A549 (cell line): ENCODE data around the gene PDZD2. TPM values are rescaled to one million over a fixed set of nuclear protein-coding genes. Genes with fewer than 3 reads are reported as not detected.

Experiments used
- ATAC-seq, 2 experiments: fragments of 200-7000 bp in 1 of 2; fragments of >200 bp in 1 of 2; cut with Nextera tagmentation in 1 of 2; cut with Tn5 transposase in 1 of 2; 3 replicates each; pipeline versions ENCODE4 v1.8.0 to v1.9.1; 2018 to 2020; ENCODE audit warnings: mild to moderate bottlenecking in 1 of 2, moderate library complexity in 1 of 2
- CTCF ChIA-PET: fragments of 300-600 bp; sonication (Branson Sonifier 250); formaldehyde crosslinking; extraction: SDS; loops from one replicate; lab custom pipeline; 2021; ENCODE audit warnings: antibody characterized with exemption, inconsistent platforms; lab: Yijun Ruan, JAX
- POLR2A ChIA-PET: fragments of 350-600 bp; formaldehyde crosslinking; extraction: SDS; loops from one replicate; lab custom pipeline; 2021; ENCODE audit warnings: antibody characterized with exemption, inconsistent platforms; lab: Yijun Ruan, JAX
- DNase-seq, 2 experiments: peaks; one replicate each; pipeline versions ENCODE4 v3.0.0 to v3.0.0-alpha.2; 2011 to 2016; ENCODE audit warnings: low read depth in 1 of 2, low spot score in 1 of 2
- FAIRE-seq: peaks from 2 replicates; lab custom pipeline; 2011; peaks lifted over from hg19 to GRCh38; lab: Jason Lieb, UNC
- H3K27ac ChIP-seq, 2 experiments: fragments of >200 bp; sonication (Bioruptor Twin); formaldehyde crosslinking; 3 replicates each; pipeline ENCODE4 v1.5.1; 2016 to 2017
- H3K4me1 ChIP-seq: fragments of >200 bp; sonication (Bioruptor Twin); formaldehyde crosslinking; 3 replicates; pipeline ENCODE4 v1.6.1; 2016
- H3K4me2 ChIP-seq: fragments of >200 bp; sonication (Bioruptor Twin); formaldehyde crosslinking; 3 replicates; pipeline ENCODE4 v1.6.1; 2016
- H3K4me3 ChIP-seq: fragments of >200 bp; sonication (Bioruptor Twin); formaldehyde crosslinking; 3 replicates; pipeline ENCODE4 v1.5.1; 2016
- H3K9me3 ChIP-seq: fragments of >200 bp; sonication (Bioruptor Twin); formaldehyde crosslinking; 3 replicates; pipeline ENCODE4 v1.6.1; 2016
- BHLHE40 ChIP-seq: IDR thresholded peaks from 2 replicates; pipeline ENCODE4 v1.6.1; 2012; ENCODE audit warnings: low read depth, low read length, inconsistent platforms
- CEBPB ChIP-seq, 2 experiments: fragments of >200 bp in 1 of 2; sonication (Bioruptor Twin) in 1 of 2; formaldehyde crosslinking in 1 of 2; IDR thresholded peaks; 2 replicates each; pipeline ENCODE4 v1.6.1; 2012 to 2016
- CHD2 ChIP-seq: fragments of 150-350 bp; IDR thresholded peaks from 2 replicates; pipeline ENCODE4 v1.6.1; 2014; ENCODE audit warnings: low read length; ENCODE audit not compliant: partially characterized antibody
- CHD4 ChIP-seq: fragments of 200-600 bp; sonication (generic); IDR thresholded peaks from 2 replicates; pipeline ENCODE4 v1.6.1; 2016; ENCODE audit warnings: antibody characterized with exemption, mild to moderate bottlenecking, borderline replicate concordance
- EP300 ChIP-seq, 2 experiments: fragments of >200 bp; sonication (Bioruptor Twin); formaldehyde crosslinking; IDR thresholded peaks; 2 replicates in 1 of 2; 3 replicates in 1 of 2; pipeline ENCODE4 v1.6.1; 2016 to 2017
- FOSL2 ChIP-seq, 2 experiments: fragments of 450-650 bp in 1 of 2; fragments of >200 bp in 1 of 2; sonication (Bioruptor Twin) in 1 of 2; formaldehyde crosslinking; IDR thresholded peaks; 2 replicates each; pipeline versions ENCODE4 v1.5.0 to v1.6.1; 2016 to 2020; ENCODE audit warnings: mild to moderate bottlenecking in 1 of 2, moderate library complexity in 1 of 2
- HOXB13 ChIP-seq: fragments of 250-450 bp; sonication (Bioruptor Pico); IDR thresholded peaks from 2 replicates; pipeline ENCODE4 v1.5.0; 2020; ENCODE audit warnings: low read depth, mild to moderate bottlenecking, moderate library complexity
- JUN ChIP-seq, 2 experiments: fragments of >200 bp; sonication (Bioruptor Twin); formaldehyde crosslinking; IDR thresholded peaks; 2 replicates in 1 of 2; 3 replicates in 1 of 2; pipeline ENCODE4 v1.6.1; 2016 to 2017
- JUNB ChIP-seq: fragments of >200 bp; sonication (Bioruptor Twin); formaldehyde crosslinking; IDR thresholded peaks from 2 replicates; pipeline ENCODE4 v1.6.1; 2016
- KDM5A ChIP-seq: fragments of 200-600 bp; sonication (generic); IDR thresholded peaks from 2 replicates; pipeline ENCODE4 v1.6.1; 2016; ENCODE audit warnings: antibody characterized with exemption, mild to moderate bottlenecking
- MAFK ChIP-seq: fragments of 450-650 bp; IDR thresholded peaks from 2 replicates; pipeline ENCODE4 v1.6.1; 2014; ENCODE audit not compliant: partially characterized antibody
- MAZ ChIP-seq: fragments of 150-350 bp; IDR thresholded peaks from 2 replicates; pipeline ENCODE4 v1.6.1; 2014; ENCODE audit warnings: antibody characterized with exemption, low read depth, low read length, borderline replicate concordance
- NFE2L2 ChIP-seq: fragments of 150-350 bp; conservative IDR thresholded peaks from 2 replicates; pipeline ENCODE4 v1.6.1; 2014; ENCODE audit warnings: low read length
- PHF8 ChIP-seq: fragments of 200-600 bp; sonication (generic); IDR thresholded peaks from 2 replicates; pipeline ENCODE4 v1.6.1; 2016; ENCODE audit warnings: low read depth, mild to moderate bottlenecking, antibody characterized with exemption, moderate library complexity, borderline replicate concordance
- POLR2AphosphoS2 ChIP-seq: conservative IDR thresholded peaks from 2 replicates; pipeline ENCODE4 v1.6.1; 2012; ENCODE audit warnings: low read length, improper control_type of control experiment, inconsistent platforms
- RAD21 ChIP-seq, 2 experiments: fragments of >200 bp in 1 of 2; sonication (Bioruptor Twin) in 1 of 2; formaldehyde crosslinking in 1 of 2; IDR thresholded peaks in 1 of 2; conservative IDR thresholded peaks in 1 of 2; 2 replicates in 1 of 2; 3 replicates in 1 of 2; pipeline ENCODE4 v1.6.1; 2012 to 2018; ENCODE audit warnings: inconsistent platforms in 1 of 2
- RNF2 ChIP-seq: fragments of 200-600 bp; sonication (generic); IDR thresholded peaks from 2 replicates; pipeline ENCODE4 v1.6.1; 2016; ENCODE audit warnings: low read depth, mild to moderate bottlenecking, antibody characterized with exemption, moderate library complexity, borderline replicate concordance
- SMC3 ChIP-seq: fragments of >200 bp; sonication (Bioruptor Twin); formaldehyde crosslinking; IDR thresholded peaks from 3 replicates; pipeline ENCODE4 v1.6.1; 2018; ENCODE audit warnings: inconsistent platforms
- TFCP2L1 ChIP-seq: fragments of 250-450 bp; sonication (Bioruptor Pico); IDR thresholded peaks from 2 replicates; pipeline ENCODE4 v1.5.0; 2021; ENCODE audit warnings: mild to moderate bottlenecking
- TP53 ChIP-seq: fragments of 250-450 bp; sonication (Bioruptor Pico); IDR thresholded peaks from 2 replicates; pipeline ENCODE4 v1.5.0; 2021; ENCODE audit warnings: mild to moderate bottlenecking, moderate library complexity
- WGBS: methylation state at CpG from one replicate; pipeline ENCODE4 v1.1.6; 2017; ENCODE audit errors: missing lambda C conversion rate; 5-methylcytosine and 5-hydroxymethylcytosine counted together
- polyA plus RNA-seq, 4 experiments: library from polyadenylated mRNA; depleted of rRNA in 3 of 4; stranded (reverse); fragments of >200 nt; fragmentation: RNase III in 1 of 4; extraction: RNeasy Plus Mini Kit Qiagen cat#74134 plus additional on column Dnase treatment in 1 of 4; gene quantifications; 2 replicates in 3 of 4; 3 replicates in 1 of 4; pipeline ENCODE4 v1.2.3, GENCODE V29; 2011 to 2017
- TF ChIP-seq, protein P1 (sequence below): fragments of 250-450 bp; sonication (Bioruptor Pico); IDR thresholded peaks from 2 replicates; pipeline ENCODE4 v1.5.0; 2020; ENCODE audit warnings: low read depth, mild to moderate bottlenecking, moderate library complexity
- TF ChIP-seq, protein P2 (sequence below): IDR thresholded peaks from 2 replicates; pipeline ENCODE4 v1.6.1; 2012
- TF ChIP-seq, protein P3 (sequence below): fragments of >200 bp; sonication (Bioruptor Twin); formaldehyde crosslinking; IDR thresholded peaks from 3 replicates; pipeline ENCODE4 v1.5.1; 2016
- TF ChIP-seq, protein P4 (sequence below): IDR thresholded peaks from 2 replicates; pipeline ENCODE4 v1.6.1; 2012; ENCODE audit warnings: low read depth, borderline replicate concordance
- TF ChIP-seq, protein P5 (sequence below): fragments of >200 bp; sonication (Bioruptor Twin); formaldehyde crosslinking; IDR thresholded peaks from 3 replicates; pipeline ENCODE4 v1.6.1; 2016
- TF ChIP-seq, protein P6 (sequence below): IDR thresholded peaks from 2 replicates; pipeline ENCODE4 v1.6.1; 2012

Gene PDZD2
- polyA plus RNA-seq, 2 of the 4 experiments (the other 2 are of a cell fraction), result 0.06 to 0.09 TPM

DNA sequence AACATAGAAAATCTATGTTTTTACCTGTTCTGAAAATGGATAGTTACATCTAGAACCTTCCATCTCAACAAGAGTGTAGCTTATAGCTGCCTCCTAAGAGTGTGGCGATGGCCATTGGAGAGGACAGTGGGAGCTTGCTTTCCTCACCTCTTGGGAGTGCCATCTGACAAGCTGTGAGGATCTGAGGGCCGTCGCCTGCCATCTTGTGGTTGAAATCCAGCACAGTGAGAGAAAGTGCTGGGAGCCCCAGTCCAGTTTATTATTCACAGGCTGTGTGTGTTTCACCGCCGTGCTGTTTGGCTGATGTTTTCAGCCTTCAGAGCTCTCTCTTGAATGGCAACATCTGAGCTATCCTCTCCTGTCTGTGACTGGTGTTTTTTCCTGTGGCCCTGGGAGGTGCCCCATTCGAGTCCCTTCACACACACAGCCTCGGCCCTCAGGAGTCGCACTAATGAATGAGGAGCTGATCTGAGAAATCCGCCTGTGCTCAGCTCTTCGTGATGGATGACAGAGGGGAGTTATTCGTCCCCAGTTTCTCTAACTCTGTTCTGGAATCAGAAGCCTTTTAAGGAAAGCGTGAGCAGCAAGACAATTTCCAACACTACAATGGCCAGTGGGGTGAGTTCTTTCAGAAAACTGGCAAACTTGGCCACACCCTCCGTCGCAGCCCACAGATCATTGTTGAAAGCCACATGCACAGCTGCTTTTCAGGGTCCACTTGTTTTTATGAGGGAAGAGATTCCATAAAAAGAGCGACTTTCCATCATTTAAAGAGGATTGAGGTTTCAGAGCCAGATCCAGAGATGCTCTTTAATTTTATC is 170.3 kb downstream of the PDZD2 start:
- no peaks in the 10 kb centered on the region for H3K9me3 ChIP-seq
- peak; percentile 88 for TF ChIP-seq SMC3
- TF ChIP-seq POLR2AphosphoS2, result no peak
- no peak for TF ChIP-seq TP53 (CRISPR knock-in tag)
- TF ChIP-seq PHF8, result no peak
- TF ChIP-seq RAD21 (conservative IDR thresholded peaks at IDR 0.05 in 1 of 2, IDR thresholded peaks at IDR 0.05 in 1 of 2), result peak; percentile 86 to 88
- TF ChIP-seq, protein P1, sequence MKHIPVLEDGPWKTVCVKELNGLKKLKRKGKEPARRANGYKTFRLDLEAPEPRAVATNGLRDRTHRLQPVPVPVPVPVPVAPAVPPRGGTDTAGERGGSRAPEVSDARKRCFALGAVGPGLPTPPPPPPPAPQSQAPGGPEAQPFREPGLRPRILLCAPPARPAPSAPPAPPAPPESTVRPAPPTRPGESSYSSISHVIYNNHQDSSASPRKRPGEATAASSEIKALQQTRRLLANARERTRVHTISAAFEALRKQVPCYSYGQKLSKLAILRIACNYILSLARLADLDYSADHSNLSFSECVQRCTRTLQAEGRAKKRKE (CRISPR knock-in tag), result no peak
- TF ChIP-seq, protein P2, sequence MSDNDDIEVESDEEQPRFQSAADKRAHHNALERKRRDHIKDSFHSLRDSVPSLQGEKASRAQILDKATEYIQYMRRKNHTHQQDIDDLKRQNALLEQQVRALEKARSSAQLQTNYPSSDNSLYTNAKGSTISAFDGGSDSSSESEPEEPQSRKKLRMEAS, result peak; percentile 38; the same call in 1 of the 2 replicates
- TF ChIP-seq, protein P3, sequence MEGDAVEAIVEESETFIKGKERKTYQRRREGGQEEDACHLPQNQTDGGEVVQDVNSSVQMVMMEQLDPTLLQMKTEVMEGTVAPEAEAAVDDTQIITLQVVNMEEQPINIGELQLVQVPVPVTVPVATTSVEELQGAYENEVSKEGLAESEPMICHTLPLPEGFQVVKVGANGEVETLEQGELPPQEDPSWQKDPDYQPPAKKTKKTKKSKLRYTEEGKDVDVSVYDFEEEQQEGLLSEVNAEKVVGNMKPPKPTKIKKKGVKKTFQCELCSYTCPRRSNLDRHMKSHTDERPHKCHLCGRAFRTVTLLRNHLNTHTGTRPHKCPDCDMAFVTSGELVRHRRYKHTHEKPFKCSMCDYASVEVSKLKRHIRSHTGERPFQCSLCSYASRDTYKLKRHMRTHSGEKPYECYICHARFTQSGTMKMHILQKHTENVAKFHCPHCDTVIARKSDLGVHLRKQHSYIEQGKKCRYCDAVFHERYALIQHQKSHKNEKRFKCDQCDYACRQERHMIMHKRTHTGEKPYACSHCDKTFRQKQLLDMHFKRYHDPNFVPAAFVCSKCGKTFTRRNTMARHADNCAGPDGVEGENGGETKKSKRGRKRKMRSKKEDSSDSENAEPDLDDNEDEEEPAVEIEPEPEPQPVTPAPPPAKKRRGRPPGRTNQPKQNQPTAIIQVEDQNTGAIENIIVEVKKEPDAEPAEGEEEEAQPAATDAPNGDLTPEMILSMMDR, result peak; percentile 86
- TF ChIP-seq, all 56 proteins: peak for 4
- 31% methylated on average over 14 of the region's 15 CpGs for WGBS
- Histone ChIP-seq H3K4me1 (peaks cover 16% of the 10 kb centered on the region), H3K4me2 (peak overlapping the region; percentile 30; the same call in 1 of the 3 replicates), H3K27ac (peak overlapping the region in 1 of 2 experiments; percentile 25; a peak in 3 of 6 replicates), H3K4me3 (no peak overlapping the region)
- ATAC-seq, result peak; percentile 92 to 97
- peak; percentile 81 to 83 for DNase-seq
- POLR2A ChIA-PET, result no interaction called here
- CTCF ChIA-PET, result interaction anchor here (0.6 to 6.0 kb wide), 48 partner anchors 9 to 1688 kb away, joined by 3 to 41 read pairs (median 4); partner anchors contain the start of genes C5orf22, DROSHA and PDZD2
- no peak for FAIRE-seq

DNA sequence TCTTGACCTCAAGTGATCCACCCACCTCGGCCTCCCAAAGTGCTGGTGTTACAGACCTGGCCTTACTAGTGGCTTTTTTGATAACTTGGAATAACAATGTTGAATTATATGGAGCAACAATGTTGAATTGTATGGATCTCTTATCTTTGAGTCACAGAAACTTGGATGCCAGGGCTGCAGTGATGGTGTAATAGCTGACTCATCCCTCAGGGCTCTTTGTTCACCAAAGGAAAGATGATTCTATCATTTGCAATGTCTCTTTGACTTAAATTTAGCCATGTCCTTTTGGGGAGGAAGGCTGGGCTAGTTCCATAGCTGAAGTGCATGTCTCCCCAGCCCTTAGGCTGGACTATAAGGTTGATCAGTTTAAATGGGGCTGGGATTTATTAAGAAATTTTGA is 172.3 kb downstream of the PDZD2 start:
- FAIRE-seq, result no peak
- Histone ChIP-seq H3K27ac (peak overlapping the region; percentile 50 to 81), H3K4me2 (peak overlapping the region; percentile 58)

DNA sequence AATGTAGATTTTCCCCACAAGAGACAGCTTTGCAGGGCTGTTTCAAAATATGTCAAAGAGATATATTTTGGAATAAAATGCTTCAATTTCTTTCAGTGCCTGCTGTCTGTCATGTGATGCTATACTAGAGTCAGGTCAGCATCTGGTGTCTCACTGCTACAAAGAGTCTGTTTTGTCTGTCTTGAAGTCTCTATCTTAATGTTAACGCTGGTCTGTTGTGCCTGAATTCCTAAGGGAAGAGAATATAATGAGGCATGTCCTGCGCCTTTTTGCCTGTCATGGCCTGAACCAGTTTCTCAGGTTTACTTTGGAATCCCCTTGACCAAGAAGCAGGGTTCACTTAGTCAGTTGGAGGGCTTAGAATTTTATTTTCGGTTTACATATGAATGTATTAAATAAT is 176.4 kb downstream of the PDZD2 start:
- WGBS, result 69% methylated on average over 3 of the region's 3 CpGs
- ChIA-PET POLR2A (no interaction called here), CTCF (interaction anchor here (1.0 kb wide), 1 partner anchor 9 kb away, joined by 3 read pairs; no protein-coding TSS in a partner anchor)
- Histone ChIP-seq H3K27ac (no peak overlapping the region), H3K9me3 (no peaks in the 10 kb centered on the region), H3K4me3 (no peak overlapping the region), H3K4me2 (no peak overlapping the region), H3K4me1 (peaks cover 12% of the 10 kb centered on the region)
- DNase-seq, result no peak
- ATAC-seq, result no peak
- no peak for FAIRE-seq
- TF ChIP-seq, protein P4, sequence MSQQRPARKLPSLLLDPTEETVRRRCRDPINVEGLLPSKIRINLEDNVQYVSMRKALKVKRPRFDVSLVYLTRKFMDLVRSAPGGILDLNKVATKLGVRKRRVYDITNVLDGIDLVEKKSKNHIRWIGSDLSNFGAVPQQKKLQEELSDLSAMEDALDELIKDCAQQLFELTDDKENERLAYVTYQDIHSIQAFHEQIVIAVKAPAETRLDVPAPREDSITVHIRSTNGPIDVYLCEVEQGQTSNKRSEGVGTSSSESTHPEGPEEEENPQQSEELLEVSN, result no peak
- TF ChIP-seq EP300 (IDR thresholded peaks at IDR 0.05) (no peak), NFE2L2 (no peak), MAZ (no peak), CEBPB (IDR thresholded peaks at IDR 0.05) (no peak), BHLHE40 (no peak), HOXB13 (CRISPR knock-in tag) (no peak), TFCP2L1 (CRISPR knock-in tag) (no peak), JUN (IDR thresholded peaks at IDR 0.05) (no peak), CHD2 (no peak), CHD4 (no peak), PHF8 (no peak), JUNB (no peak)
- TF ChIP-seq, protein P5, sequence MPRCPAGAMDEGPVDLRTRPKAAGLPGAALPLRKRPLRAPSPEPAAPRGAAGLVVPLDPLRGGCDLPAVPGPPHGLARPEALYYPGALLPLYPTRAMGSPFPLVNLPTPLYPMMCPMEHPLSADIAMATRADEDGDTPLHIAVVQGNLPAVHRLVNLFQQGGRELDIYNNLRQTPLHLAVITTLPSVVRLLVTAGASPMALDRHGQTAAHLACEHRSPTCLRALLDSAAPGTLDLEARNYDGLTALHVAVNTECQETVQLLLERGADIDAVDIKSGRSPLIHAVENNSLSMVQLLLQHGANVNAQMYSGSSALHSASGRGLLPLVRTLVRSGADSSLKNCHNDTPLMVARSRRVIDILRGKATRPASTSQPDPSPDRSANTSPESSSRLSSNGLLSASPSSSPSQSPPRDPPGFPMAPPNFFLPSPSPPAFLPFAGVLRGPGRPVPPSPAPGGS, result no peak
- TF ChIP-seq, protein P6, sequence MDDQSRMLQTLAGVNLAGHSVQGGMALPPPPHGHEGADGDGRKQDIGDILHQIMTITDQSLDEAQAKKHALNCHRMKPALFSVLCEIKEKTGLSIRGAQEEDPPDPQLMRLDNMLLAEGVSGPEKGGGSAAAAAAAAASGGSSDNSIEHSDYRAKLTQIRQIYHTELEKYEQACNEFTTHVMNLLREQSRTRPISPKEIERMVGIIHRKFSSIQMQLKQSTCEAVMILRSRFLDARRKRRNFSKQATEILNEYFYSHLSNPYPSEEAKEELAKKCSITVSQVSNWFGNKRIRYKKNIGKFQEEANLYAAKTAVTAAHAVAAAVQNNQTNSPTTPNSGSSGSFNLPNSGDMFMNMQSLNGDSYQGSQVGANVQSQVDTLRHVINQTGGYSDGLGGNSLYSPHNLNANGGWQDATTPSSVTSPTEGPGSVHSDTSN, result no peak

More for the DNA sequence above, 172.3 kb downstream of the PDZD2 start:
- Histone ChIP-seq H3K4me1 (peaks cover 16% of the 10 kb centered on the region), H3K4me3 (no peak overlapping the region), H3K9me3 (no peaks in the 10 kb centered on the region)
- DNase-seq (peak; percentile 69 to 72), ATAC-seq (peak; percentile 72 to 84)
- WGBS, result 6% methylated on average over 1 of the region's 1 CpG
- ChIA-PET CTCF (interaction anchor here (0.6 to 6.0 kb wide), 7 partner anchors 11 to 266 kb away, joined by 3 to 41 read pairs (median 5); no protein-coding TSS in a partner anchor), POLR2A (no interaction called here)
- TF ChIP-seq FOSL2 (IDR thresholded peaks at IDR 0.05) (peak; percentile 82), FOSL2 (CRISPR knock-in tag; IDR thresholded peaks at IDR 0.05) (peak; percentile 91), MAFK (peak; percentile 84), KDM5A (no peak), RNF2 (no peak), JUN (IDR thresholded peaks at IDR 0.05) (peak in 1 of 2 experiments; percentile 64; a peak in 1 of 5 replicates), NFE2L2 (0 out of 2 replicates have a peak, but pooled peaks have one; percentile 43), SMC3 (peak; percentile 11; the same call in 1 of the 3 replicates), EP300 (IDR thresholded peaks at IDR 0.05) (peak in 1 of 2 experiments; percentile 43; a peak in 1 of 5 replicates), JUNB (peak; percentile 80), CEBPB (IDR thresholded peaks at IDR 0.05) (peak; percentile 83 to 88)
